GM20000 (cell line): ENCODE data around the gene NUP155.
"Not testable (repeated sequence)": the region's sequence is repeated elsewhere in the genome, so short reads cannot be mapped to it uniquely, and the experiment has no call there.

Experiments used
- DNase-seq: peaks from one replicate; pipeline ENCODE4 v3.0.0; 2012; ENCODE audit warnings: low spot score
- CTCF ChIP-seq: IDR thresholded peaks from 2 replicates; pipeline ENCODE4 v1.5.1; 2012; ENCODE audit warnings: mild to moderate bottlenecking, control low read depth; ENCODE audit errors: extremely low read depth, missing control alignments

NUP155 gene

GRCh38 chr5:37319037-37319782 lies 51.7 kb downstream of the NUP155 start:
- no peak for TF ChIP-seq CTCF
- DNase-seq, result no peak

GRCh38 chr5:37316027-37316426 lies 54.9 kb downstream of the NUP155 start:
- no peak for TF ChIP-seq CTCF
- no peak for DNase-seq

GRCh38 chr5:37310360-37310759 lies 60.5 kb downstream of the NUP155 start:
- no peak for DNase-seq
- TF ChIP-seq CTCF, result no peak

- TF ChIP-seq CTCF, result no peak
- no peak for DNase-seq
Observed at GRCh38 chr5:37308793-37309192, 62.1 kb downstream of the NUP155 start.

- TF ChIP-seq CTCF, result no peak
- no peak for DNase-seq
Observed at GRCh38 chr5:37304888-37305287, 66.0 kb downstream of the NUP155 start.

GRCh38 chr5:37296313-37296712 lies 74.6 kb downstream of the NUP155 start:
- not testable (repeated sequence) for DNase-seq

GRCh38 chr5:37283214-37283820 lies 87.6 kb downstream of the NUP155 start:
- TF ChIP-seq CTCF, result no peak

GRCh38 chr5:37275511-37275910 lies 95.4 kb downstream of the NUP155 start:
- DNase-seq, result no peak
- no peak for TF ChIP-seq CTCF

More at GRCh38 chr5:37283214-37283820, 87.6 kb downstream of the NUP155 start:
- DNase-seq, result no peak
